Esophagus (tissue), 2 donors: ENCODE data around the gene DFFB. TPM values are rescaled to one million over a fixed set of nuclear protein-coding genes. Genes with fewer than 3 reads are reported as not detected.

Experiments used
- H3K27ac ChIP-seq, 2 donors: one replicate each; pipeline ENCODE4 v1.5.1; 2013; ENCODE audit warnings: low read depth in 2 of 2, mild to moderate bottlenecking in 2 of 2, inconsistent platforms in 1 of 2, low read length in 1 of 2, moderate library complexity in 1 of 2
- H3K27me3 ChIP-seq, 2 donors: one replicate each; pipeline ENCODE4 v1.6.1; 2013; ENCODE audit warnings: low read length in 2 of 2, control low read depth in 1 of 2, mild to moderate bottlenecking in 1 of 2; ENCODE audit not compliant: insufficient read depth in 2 of 2, control insufficient read depth in 1 of 2
- H3K36me3 ChIP-seq, 2 donors: one replicate each; pipeline ENCODE4 v1.6.1; 2013; ENCODE audit warnings: low read length in 1 of 2; ENCODE audit not compliant: control insufficient read depth in 2 of 2, insufficient read depth in 2 of 2
- H3K4me1 ChIP-seq, 2 donors: one replicate each; pipeline ENCODE4 v1.6.1; 2013; ENCODE audit warnings: low read length in 1 of 2; ENCODE audit not compliant: control insufficient read depth in 2 of 2, insufficient read depth in 2 of 2
- H3K4me3 ChIP-seq, 2 donors: one replicate each; pipeline ENCODE4 v1.5.1; 2013; ENCODE audit warnings: low read length in 2 of 2, mild to moderate bottlenecking in 2 of 2, low read depth in 1 of 2, moderate library complexity in 1 of 2
- H3K9me3 ChIP-seq, 2 donors: one replicate each; pipeline ENCODE4 v1.6.1; 2013; ENCODE audit warnings: mild to moderate bottlenecking in 2 of 2, low read depth in 1 of 2, low read length in 1 of 2, moderate library complexity in 1 of 2; ENCODE audit not compliant: control insufficient read depth in 2 of 2, insufficient read depth in 1 of 2
- WGBS, 2 donors: extraction: QIAGEN DNeasy Blood & Tissue Kit; methylation state at CpG; one replicate each; pipeline ENCODE4 v1.1.7; 2013; 5-methylcytosine and 5-hydroxymethylcytosine counted together
- polyA plus RNA-seq, 2 donors: library from polyadenylated mRNA; stranded (reverse); fragments of 200-250 nt; gene quantifications; one replicate each; pipeline ENCODE4 v1.2.3, GENCODE V29; 2013
- donor health status: healthy with polysubstance abuse.
- donor health status: Bipolar disorder and iron deficiency.

DFFB gene
- polyA plus RNA-seq, 2 donors = 1.9 to 2.3 TPM

GRCh38 chr1:3827813-3828307, 29.4 kb upstream of the DFFB start:
- 89 to 92% methylated on average over 14 of the region's 14 CpGs for WGBS, 2 donors
- H3K27me3 ChIP-seq = no peaks in the 10 kb centered on the region
- no peak overlapping the region for H3K27ac ChIP-seq
- no peaks in the 10 kb centered on the region for H3K9me3 ChIP-seq
- peaks cover 11 to 55% of the 10 kb centered on the region in 2 donors for H3K36me3 ChIP-seq
- H3K4me1 ChIP-seq = no peaks in the 10 kb centered on the region
- no peak overlapping the region for H3K4me3 ChIP-seq

GRCh38 chr1:3828391-3828790, 28.9 kb upstream of the DFFB start:
- Histone ChIP-seq H3K4me1 (no peaks in the 10 kb centered on the region), H3K27ac (no peak overlapping the region), H3K27me3 (no peaks in the 10 kb centered on the region), H3K36me3 (peaks cover 11 to 50% of the 10 kb centered on the region in 2 donors), H3K9me3 (no peaks in the 10 kb centered on the region), H3K4me3 (no peak overlapping the region)
- 91 to 94% methylated on average over 8 of the region's 8 CpGs for WGBS, 2 donors

GRCh38 chr1:3831689-3832088, 25.6 kb upstream of the DFFB start:
- H3K36me3 ChIP-seq = peaks cover 13 to 38% of the 10 kb centered on the region in 2 donors
- H3K27me3 ChIP-seq = no peaks in the 10 kb centered on the region
- no peak overlapping the region for H3K27ac ChIP-seq
- WGBS, 2 donors = 78 to 84% methylated on average over 6 of the region's 6 CpGs
- no peaks in the 10 kb centered on the region for H3K4me1 ChIP-seq
- H3K4me3 ChIP-seq = no peak overlapping the region
- no peaks in the 10 kb centered on the region for H3K9me3 ChIP-seq

GRCh38 chr1:3834701-3835100, 22.6 kb upstream of the DFFB start:
- no peaks in the 10 kb centered on the region for H3K4me1 ChIP-seq
- WGBS, 2 donors = 93 to 95% methylated on average over 10 of the region's 10 CpGs
- H3K36me3 ChIP-seq = peaks cover 24 to 40% of the 10 kb centered on the region in 2 donors
- H3K27me3 ChIP-seq = no peaks in the 10 kb centered on the region
- peaks cover 0 to 10% of the 10 kb centered on the region in 2 donors for H3K9me3 ChIP-seq
- no peak overlapping the region for H3K27ac ChIP-seq
- no peak overlapping the region for H3K4me3 ChIP-seq

DNA sequence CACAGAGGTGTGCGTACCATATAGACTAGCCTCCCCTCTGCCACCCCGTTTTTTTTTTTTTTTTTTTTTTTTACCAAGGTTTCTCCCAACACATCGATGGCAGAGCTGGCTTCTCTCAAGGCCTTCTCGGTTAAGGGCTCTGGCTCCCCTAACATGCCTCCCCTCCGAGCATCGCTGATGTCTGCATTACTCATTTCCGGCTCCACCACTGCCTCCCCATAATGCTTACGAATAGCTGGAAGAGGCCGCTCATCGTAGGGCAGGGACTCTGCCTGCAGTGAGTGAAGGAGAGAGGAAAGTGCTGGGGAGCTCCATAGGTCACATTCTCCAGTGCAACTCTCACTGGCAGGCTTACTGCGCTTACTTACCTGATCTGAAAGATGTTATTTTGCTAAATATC, 20.9 kb upstream of the DFFB start:
- no peak overlapping the region for H3K4me3 ChIP-seq
- no peaks in the 10 kb centered on the region for H3K4me1 ChIP-seq
- peaks cover 30 to 38% of the 10 kb centered on the region in 2 donors for H3K36me3 ChIP-seq
- H3K9me3 ChIP-seq = peaks cover 0 to 10% of the 10 kb centered on the region in 2 donors
- 96% methylated on average over 10 to 11 of the region's 11 CpGs for WGBS, 2 donors
- H3K27ac ChIP-seq = no peak overlapping the region
- no peaks in the 10 kb centered on the region for H3K27me3 ChIP-seq

DNA sequence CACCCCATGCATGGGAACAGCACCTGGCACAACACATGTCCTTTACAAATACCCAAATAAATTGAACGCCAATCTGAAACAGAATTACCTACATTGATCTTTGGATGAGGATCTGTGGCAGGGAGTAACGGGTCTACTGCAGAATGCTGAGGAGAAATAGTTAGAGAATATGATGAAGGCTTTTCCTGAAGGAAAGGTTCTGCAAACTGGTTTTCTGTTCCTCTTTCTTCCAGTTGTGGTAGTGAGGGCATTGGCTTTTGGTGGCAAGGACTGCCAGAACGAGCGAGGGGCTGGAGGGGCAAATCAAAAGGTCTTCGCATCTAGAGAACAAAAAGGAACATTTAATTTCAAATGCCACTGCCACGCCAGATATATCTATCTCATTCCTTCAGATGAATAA, 20.1 kb upstream of the DFFB start:
- Histone ChIP-seq H3K4me1 (no peaks in the 10 kb centered on the region), H3K9me3 (peaks cover 0 to 10% of the 10 kb centered on the region in 2 donors), H3K36me3 (peaks cover 30 to 34% of the 10 kb centered on the region in 2 donors), H3K27ac (no peak overlapping the region), H3K27me3 (no peaks in the 10 kb centered on the region), H3K4me3 (no peak overlapping the region)
- WGBS, 2 donors = 98 to 100% methylated on average over 6 of the region's 6 CpGs

GRCh38 chr1:3837685-3838084, 19.6 kb upstream of the DFFB start:
- 94 to 96% methylated on average over 1 of the region's 1 CpG for WGBS, 2 donors
- no peaks in the 10 kb centered on the region for H3K4me1 ChIP-seq
- peaks cover 30 to 32% of the 10 kb centered on the region in 2 donors for H3K36me3 ChIP-seq
- peaks cover 0 to 10% of the 10 kb centered on the region in 2 donors for H3K9me3 ChIP-seq
- no peak overlapping the region for H3K27ac ChIP-seq
- H3K27me3 ChIP-seq = no peaks in the 10 kb centered on the region
- no peak overlapping the region for H3K4me3 ChIP-seq

- H3K9me3 ChIP-seq = peaks cover 0 to 10% of the 10 kb centered on the region in 2 donors
- no peaks in the 10 kb centered on the region for H3K4me1 ChIP-seq
- H3K27ac ChIP-seq = no peak overlapping the region
- 96% methylated on average over 11 of the region's 11 CpGs for WGBS, 2 donors
- peaks cover 30 to 32% of the 10 kb centered on the region in 2 donors for H3K36me3 ChIP-seq
- no peak overlapping the region for H3K4me3 ChIP-seq
- no peaks in the 10 kb centered on the region for H3K27me3 ChIP-seq
These were observed 18.5 kb upstream of the DFFB start for GRCh38 chr1:3838788-3839187.

DNA sequence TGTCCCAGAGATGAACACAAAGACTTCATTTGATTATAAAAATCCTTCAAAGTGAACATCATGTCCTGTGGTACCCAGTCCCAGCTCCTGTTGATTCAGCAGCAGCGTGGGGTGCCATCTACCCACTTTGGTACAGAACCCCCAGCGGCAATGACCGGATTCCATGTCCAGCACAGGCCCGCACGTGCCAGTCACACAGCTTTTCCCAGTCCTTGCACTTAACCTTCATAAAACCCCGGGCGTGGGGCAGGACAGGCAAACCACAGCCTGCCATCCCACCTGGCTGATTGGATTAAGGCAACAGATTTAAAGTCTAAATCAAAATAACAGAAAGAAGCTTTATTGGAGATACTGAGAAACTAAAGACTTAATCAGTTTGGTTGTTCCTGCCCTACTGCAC, 15.8 kb upstream of the DFFB start:
- peaks cover 23 to 25% of the 10 kb centered on the region in 2 donors for H3K36me3 ChIP-seq
- no peak overlapping the region for H3K4me3 ChIP-seq
- 96 to 97% methylated on average over 7 of the region's 7 CpGs for WGBS, 2 donors

DNA sequence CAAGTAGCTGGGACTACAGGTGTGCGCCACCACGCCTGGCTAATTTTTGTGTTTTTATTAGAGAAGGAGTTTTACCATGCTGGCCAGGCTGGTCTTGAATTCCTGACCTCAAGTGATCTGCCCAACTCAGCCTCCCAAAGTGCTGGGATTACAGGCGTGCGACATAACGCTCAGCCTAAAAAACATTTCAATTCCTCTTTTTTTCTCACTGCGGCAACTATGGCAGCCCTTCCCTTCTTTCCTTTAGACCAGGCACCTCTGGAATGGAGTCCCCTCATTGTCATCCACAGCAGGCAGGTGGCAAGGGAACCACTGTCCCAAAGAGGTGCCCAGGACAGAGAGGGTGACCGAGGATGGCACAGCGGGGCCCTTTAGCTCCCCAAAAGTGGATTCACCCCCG, 14.4 kb upstream of the DFFB start:
- Histone ChIP-seq H3K36me3 (peaks cover 15 to 17% of the 10 kb centered on the region in 2 donors), H3K9me3 (peaks cover 0 to 6% of the 10 kb centered on the region in 2 donors), H3K4me3 (no peak overlapping the region), H3K27ac (no peak overlapping the region), H3K27me3 (no peaks in the 10 kb centered on the region), H3K4me1 (no peaks in the 10 kb centered on the region)
- 92 to 96% methylated on average over 9 of the region's 9 CpGs for WGBS, 2 donors

More for the DNA sequence above, 15.8 kb upstream of the DFFB start:
- H3K9me3 ChIP-seq = peaks cover 0 to 10% of the 10 kb centered on the region in 2 donors
- H3K27me3 ChIP-seq = no peaks in the 10 kb centered on the region
- no peak overlapping the region for H3K27ac ChIP-seq
- no peaks in the 10 kb centered on the region for H3K4me1 ChIP-seq
